HG02763 (cell line): ENCODE measurements around the gene TM6SF1.
"Not testable (repeated sequence)": the region's sequence is repeated elsewhere in the genome, so short reads cannot be mapped to it uniquely, and the experiment has no call there.

Experiments used
- ATAC-seq: cut with Tn5 transposase; IDR thresholded peaks from one replicate; pipeline ENCODE4 v1.9.1; 2021; ENCODE audit warnings: mild to moderate bottlenecking, moderate library complexity; ENCODE audit not compliant: unreplicated experiment

The TM6SF1 gene

GRCh38 chr15:83087576-83087975, 19.9 kb upstream of the TM6SF1 start:
- ATAC-seq, result no peak

DNA sequence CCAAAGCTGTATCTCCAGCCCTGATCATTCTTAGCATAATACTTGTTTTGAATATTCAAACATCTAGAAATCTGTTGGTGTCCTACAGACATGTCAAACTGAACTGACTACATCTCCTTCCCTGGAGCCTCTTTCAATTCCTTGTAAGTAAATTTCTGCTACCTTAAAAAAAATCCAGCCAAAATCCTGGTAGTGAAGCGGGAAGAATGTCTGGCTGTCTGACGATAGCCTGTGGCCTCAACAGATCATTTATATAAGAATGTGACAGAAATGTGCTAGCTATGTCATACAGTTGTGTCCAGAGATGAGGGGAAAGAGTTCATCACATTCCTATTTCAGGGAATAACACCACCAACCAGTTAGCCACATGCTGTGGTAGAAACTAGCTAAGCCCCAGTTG, 18.6 kb upstream of the TM6SF1 start:
- ATAC-seq, result no peak

DNA sequence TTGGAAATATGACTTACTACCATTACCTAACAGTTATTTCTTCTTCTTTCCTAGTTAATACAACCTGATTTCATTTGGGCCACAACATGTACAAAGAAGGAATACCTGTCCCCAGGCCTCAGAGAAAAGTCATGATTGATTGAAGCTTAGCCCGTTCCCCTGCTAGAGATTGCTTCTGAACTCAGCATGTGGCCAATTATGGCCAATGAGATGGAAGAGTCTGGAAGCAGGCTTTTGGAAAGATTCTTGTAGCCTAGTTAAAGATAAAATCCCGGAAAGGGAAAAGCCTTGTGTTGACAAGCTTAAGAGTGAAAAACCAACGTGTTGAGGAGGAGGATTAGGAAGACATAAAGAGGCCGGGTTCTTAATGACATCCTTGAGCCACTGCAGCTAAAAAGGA, 17.0 kb upstream of the TM6SF1 start:
- ATAC-seq, result no peak

- not testable (repeated sequence) for ATAC-seq
Measured at GRCh38 chr15:83091965-83092308, 15.5 kb upstream of the TM6SF1 start.

DNA sequence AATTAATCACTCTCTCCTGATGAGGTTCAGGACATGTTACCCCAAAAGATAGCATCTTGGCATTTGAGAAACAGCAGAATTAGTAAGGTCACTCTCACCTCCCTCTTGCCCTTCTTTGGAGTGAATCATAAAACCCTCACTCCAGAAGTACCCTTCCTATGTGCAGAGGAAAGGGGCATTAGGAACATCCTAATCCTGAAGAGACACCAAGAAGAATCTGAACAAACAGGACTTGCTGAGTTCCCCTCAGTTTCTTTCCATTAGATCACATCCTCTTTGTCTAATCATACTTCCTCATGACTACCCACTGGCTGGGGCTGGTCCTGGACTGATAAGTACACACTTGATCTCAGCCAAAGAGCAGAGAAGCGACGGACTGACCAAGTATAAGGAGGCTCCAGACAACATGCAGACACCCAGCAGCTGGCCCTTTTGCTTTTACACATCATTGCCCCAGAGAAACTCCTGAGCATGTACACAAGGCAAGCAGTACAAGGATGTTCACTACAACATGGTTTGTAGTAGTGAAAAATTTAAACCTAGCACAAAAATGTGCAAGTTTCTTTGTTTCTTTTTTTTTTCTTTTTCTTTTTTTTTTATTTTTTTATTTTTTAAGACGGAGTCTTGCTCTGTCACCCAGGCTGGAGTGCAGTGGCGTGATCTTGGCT, 15.0 kb upstream of the TM6SF1 start:
- ATAC-seq, result peak; percentile 48

GRCh38 chr15:83094583-83094982, 12.9 kb upstream of the TM6SF1 start:
- no peak for ATAC-seq

GRCh38 chr15:83098079-83098478, 9.4 kb upstream of the TM6SF1 start:
- ATAC-seq, result no peak

GRCh38 chr15:83099290-83099689, 8.2 kb upstream of the TM6SF1 start:
- no peak for ATAC-seq

GRCh38 chr15:83100097-83100646, 7.3 kb upstream of the TM6SF1 start:
- no peak for ATAC-seq

DNA sequence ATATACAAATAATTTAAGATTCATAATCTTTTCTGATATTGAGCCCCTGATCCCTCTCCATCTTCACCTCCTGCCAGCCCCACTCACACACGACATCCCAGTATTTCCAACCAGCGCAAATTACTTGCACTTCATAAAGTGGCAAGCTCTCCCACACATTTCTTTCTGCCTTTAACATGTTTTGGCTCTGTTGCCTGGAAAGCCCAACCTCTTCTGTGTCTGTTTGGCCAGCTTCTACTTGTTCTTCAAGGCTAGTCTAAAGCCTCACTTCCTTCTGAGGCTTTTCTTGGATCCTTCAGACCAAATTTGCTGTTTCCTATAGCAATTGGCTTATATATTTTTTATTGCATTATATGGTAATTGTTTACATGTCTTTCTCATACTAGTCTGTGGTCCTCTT, 5.1 kb upstream of the TM6SF1 start:
- no peak for ATAC-seq

DNA sequence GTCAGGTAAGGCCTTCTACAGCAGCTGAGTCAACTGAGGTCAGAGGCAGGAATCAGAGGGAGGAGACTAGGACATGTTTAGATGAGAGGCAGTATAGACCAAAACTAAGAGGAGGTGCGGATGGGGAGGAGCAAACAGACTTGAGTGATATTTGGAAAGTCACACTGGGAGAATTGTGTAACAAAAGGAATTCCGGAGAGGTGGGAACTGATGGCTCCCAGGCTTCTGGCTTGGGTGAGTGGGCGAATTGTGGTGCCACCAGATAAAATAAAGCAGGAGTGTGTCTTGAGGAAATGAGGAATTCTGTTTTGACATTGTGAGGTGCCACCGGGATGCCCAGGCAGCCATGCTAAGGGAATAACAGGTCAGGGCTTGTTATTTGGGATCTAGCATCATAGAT, 3.3 kb upstream of the TM6SF1 start:
- no peak for ATAC-seq

DNA sequence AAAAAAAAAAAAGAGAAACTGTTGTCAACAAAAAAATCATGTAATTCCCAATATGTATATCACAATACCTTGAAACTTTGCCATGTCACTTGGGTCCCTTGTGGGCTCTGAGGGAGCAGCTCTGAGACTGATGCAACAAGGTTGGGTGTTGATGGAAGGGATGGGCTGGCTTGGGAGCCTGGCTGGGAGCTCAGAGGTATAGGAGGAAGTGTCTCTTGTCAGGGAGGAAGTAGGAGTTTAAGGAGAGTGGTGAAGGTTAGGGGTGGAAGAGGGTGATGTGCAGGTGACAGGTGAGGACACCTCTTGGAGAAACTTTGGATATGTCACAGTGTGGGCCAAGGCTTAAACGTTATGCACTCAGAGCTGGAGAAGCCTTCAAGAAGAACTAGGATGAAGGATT, 2.0 kb upstream of the TM6SF1 start:
- no peak for ATAC-seq

DNA sequence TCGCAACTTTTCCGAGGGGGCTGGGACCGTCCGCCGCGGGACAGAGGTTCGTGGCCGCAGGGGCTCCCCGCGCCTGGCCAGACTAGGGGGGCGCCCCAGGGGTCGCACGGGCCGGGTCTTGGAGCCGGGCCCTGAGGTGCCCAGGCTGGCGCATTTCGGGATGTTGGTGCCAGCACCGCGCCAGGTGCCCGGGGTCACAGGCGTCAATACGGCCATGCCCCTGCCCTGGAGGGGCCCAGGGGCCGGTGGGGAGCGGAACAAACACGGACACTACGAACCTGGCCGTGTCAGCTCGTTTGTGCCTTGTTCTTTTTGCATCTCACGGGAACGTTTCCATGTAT, 366 bp downstream of the TM6SF1 start:
- no peak for ATAC-seq

- peak; percentile 59 for ATAC-seq
Measured at GRCh38 chr15:83108266-83109219, 1.1 kb downstream of the TM6SF1 start.

DNA sequence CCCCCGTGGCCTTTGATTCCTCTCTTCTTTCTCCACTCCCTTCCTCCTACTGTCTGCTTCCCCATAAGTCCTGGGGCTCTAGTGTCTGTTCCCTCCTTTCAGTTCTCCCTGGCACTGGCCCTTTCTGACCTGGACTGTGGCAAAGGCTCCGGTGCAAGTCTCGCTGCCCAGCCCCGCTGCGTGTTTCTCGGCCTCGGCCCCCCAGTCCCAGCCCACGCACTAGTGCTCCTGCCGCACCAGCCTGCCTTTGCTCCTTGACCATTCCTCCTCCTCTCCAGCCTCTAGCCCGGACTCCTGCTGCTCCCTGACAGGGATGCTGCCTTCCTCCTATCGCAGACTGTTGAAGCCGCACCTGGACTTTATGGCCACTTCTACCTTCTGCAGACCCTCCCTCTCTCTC, 2.1 kb downstream of the TM6SF1 start:
- no peak for ATAC-seq

DNA sequence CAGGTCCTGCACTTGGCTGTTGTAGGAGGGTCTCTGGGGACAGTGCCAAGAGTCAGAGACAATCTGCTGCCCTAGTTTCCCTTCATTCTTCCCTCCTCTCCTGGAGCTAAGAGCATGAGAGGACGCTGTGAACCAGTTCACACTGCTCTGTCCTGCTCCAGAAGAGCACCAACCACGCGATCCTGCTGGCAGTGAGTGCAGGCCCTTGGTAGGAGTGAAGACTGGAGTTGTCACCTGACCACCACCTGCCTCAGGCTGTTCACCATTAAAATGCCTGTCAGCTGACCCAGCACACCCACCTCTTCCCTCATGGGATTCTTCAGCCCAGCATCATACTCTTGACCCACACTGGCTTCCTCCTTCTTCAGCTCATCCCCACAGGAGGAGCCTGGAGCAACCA, 2.9 kb downstream of the TM6SF1 start:
- ATAC-seq, result no peak

- ATAC-seq, result no peak
Measured at GRCh38 chr15:83111149-83111548, 3.7 kb downstream of the TM6SF1 start.

DNA sequence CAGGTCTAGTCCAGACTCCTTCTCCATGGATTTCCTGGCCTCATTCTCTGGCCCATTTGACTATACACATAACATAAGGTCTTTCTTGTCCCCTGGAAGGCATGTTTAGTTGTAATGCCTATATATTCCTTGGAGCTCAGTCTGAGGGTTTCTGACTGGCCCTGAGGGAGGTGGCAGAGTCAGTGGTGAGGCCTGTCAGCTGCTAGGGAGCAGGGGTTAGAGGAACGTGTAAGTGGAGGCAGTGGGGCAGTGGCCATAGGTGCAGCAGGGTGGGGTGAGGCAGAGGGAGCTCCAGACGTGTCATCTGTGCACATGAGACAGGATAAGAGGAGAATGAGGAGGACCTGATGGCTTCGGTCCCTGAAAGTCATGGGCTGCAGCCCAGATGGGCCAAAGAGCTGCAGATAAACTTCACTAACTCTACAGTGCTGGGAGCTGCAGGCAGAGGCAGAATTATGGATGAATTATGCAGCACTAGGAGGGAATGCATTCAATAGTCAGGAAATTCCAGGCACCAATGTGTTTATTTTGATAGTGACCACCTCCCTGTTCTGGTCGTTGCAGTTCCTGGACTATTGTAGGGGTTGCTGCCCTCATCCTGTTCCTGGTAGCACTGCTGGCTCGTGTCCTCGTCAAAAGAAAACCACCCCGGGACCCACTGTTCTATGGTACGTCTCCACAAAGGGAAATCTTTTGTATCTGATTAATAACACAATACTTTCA, 4.9 kb downstream of the TM6SF1 start:
- no peak for ATAC-seq

DNA sequence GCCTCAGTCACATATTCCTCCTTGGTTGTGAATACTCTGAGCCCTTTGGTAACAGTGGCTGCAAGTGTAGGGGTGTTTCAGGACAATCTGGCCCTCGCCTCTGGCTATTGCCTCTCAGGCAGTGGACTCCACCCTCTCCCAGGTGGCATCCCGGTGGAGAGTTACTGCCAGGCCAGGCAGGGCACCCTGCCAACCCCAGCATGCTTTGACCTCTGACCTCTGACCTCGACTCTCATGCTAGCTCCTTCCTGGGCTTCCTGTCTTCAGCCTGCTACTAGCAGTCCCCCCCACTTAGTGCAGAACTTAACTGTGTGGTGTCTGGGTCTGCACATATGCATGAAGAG, 5.5 kb downstream of the TM6SF1 start:
- no peak for ATAC-seq

DNA sequence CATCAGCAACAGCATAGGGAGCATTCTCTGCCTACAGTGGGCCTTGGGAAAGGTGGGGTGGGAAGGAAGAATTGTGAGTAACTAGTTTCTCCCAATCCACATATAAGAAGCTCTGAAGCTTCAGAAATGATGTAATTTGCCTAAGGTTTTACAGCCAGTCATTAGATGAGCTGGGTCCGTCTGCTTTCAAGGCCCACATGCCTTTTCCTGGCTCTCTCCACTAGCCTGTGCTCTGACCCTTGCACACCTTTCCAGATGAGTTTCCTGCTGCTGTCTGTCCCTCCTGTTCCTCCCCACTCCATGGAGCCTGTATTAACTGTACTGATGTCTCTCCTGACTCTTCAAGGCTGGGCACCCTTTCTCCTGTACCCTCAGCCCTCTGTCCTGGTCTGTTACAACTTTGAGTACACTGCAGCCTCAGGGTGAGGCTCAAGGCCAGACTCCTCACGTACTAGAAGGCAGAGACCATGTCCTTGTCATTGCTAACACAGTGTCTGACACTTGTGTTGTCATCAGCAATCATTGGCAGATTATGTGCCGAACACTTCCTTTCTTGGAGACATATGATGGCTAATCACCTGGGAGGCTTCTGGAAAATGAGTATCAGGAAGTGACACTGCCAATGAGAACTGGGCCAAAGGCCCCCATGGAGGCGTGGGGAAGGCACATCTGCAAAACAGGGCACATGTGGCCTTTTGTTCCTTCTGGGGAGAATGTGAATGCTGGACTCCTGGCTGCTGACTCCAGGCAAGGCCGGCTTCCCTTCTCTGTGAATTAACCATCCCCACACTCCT, 6.6 kb downstream of the TM6SF1 start:
- no peak for ATAC-seq

DNA sequence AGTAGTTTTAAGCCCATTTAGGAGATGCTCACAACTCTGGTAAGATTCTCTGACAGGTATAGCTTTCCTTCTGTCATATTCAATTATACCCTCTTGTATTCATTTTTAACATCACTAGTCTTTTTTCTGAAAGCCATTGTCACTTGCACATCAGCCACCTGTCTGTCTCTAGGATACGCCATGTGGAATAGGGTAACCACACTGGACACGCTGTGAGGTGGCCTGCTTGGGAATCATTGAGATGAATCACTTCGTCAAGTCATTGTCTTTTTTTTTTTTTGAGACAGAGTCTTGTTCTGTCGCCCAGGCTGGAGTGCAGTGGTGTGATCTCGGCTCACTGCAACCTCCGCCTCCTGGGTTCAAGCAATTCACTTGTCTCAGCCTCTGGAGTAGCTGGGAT, 7.4 kb downstream of the TM6SF1 start:
- no peak for ATAC-seq
